Ovary (tissue), 3 donors: Measurements from ENCODE around the gene CLK4.

Experiments used
- POLR2A ChIP-seq: fragments of 450-650 bp; IDR thresholded peaks from one replicate; pipeline ENCODE4 v1.6.1; 2017; ENCODE audit warnings: antibody characterized with exemption, mild to moderate bottlenecking, moderate library complexity
- TF ChIP-seq, protein P1 (sequence below), 3 donors: fragments of 450-650 bp in 2 of 3; fragments of 200-600 bp in 1 of 3; IDR thresholded peaks; one replicate each; pipeline versions ENCODE4 v1.5.1 to v1.8.0; 2016 to 2022; ENCODE audit warnings: antibody characterized with exemption in 3 of 3, mild to moderate bottlenecking in 1 of 3
- donor health status: DM: no; HTN: no; CAD: no.

DNA sequence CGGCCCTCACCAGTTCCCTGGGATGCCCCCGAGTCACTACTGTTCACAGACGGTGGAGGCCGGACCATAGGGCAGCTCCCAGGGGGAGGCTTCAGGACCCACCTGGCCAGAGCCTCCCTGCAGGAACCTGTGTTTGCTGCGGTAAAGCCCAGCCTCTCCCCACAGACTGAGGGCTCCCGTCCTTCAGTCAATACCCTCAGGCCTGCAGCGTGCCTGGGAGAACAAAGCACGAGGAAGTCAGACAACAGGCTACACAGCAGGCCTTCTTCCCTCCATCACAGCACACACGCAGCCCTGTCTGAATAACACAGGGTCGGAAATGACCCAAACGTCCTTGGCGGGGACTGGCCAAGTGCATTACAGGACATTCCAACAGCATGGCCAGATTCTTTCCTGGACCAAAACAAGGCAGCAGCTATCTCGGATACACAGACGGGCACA, 71.1 kb downstream of the CLK4 start:
- no peak for TF ChIP-seq POLR2A
- TF ChIP-seq, protein P1, sequence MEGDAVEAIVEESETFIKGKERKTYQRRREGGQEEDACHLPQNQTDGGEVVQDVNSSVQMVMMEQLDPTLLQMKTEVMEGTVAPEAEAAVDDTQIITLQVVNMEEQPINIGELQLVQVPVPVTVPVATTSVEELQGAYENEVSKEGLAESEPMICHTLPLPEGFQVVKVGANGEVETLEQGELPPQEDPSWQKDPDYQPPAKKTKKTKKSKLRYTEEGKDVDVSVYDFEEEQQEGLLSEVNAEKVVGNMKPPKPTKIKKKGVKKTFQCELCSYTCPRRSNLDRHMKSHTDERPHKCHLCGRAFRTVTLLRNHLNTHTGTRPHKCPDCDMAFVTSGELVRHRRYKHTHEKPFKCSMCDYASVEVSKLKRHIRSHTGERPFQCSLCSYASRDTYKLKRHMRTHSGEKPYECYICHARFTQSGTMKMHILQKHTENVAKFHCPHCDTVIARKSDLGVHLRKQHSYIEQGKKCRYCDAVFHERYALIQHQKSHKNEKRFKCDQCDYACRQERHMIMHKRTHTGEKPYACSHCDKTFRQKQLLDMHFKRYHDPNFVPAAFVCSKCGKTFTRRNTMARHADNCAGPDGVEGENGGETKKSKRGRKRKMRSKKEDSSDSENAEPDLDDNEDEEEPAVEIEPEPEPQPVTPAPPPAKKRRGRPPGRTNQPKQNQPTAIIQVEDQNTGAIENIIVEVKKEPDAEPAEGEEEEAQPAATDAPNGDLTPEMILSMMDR (IDR thresholded peaks at IDR 0.05), result no peak
